Measurements from ENCODE around the gene AP4E1. TPM values are rescaled to one million over a fixed set of nuclear protein-coding genes. Genes with fewer than 3 reads are reported as not detected.
"Not testable (repeated sequence)": the region's sequence is repeated elsewhere in the genome, so short reads cannot be mapped to it uniquely, and the experiment has no call there.

Gene AP4E1
- total RNA-seq, 1 donor from 2014 or later, result 11.0 TPM

- no peak for DNase-seq (ENCODE audit: low spot score)
These were observed 36.2 kb downstream of the AP4E1 start for GRCh38 chr15:50944672-50945071.

GRCh38 chr15:50945725-50946124, 37.2 kb downstream of the AP4E1 start:
- no peak for DNase-seq (ENCODE audit: low spot score)

GRCh38 chr15:50950745-50951144, 42.3 kb downstream of the AP4E1 start:
- DNase-seq (ENCODE audit: low spot score), result not testable (repeated sequence)

- no peak for DNase-seq (ENCODE audit: low spot score)
These were observed 44.8 kb downstream of the AP4E1 start for GRCh38 chr15:50953302-50953701.

- DNase-seq (ENCODE audit: low spot score), result not testable (repeated sequence)
These were observed 46.4 kb downstream of the AP4E1 start for GRCh38 chr15:50954837-50955236.

- DNase-seq (ENCODE audit: low spot score), result no peak
These were observed 51.2 kb downstream of the AP4E1 start for GRCh38 chr15:50959717-50960116.

- DNase-seq (ENCODE audit: low spot score), result no peak
These were observed 55.6 kb downstream of the AP4E1 start for GRCh38 chr15:50964075-50964474.

GRCh38 chr15:50968353-50968752, 59.9 kb downstream of the AP4E1 start:
- no peak for DNase-seq (ENCODE audit: low spot score)

GRCh38 chr15:50970524-50970923, 62.0 kb downstream of the AP4E1 start:
- DNase-seq (ENCODE audit: low spot score), result no peak

GRCh38 chr15:50971115-50971514, 62.6 kb downstream of the AP4E1 start:
- DNase-seq (ENCODE audit: low spot score), result no peak

- DNase-seq (ENCODE audit: low spot score), result no peak
These were observed 63.1 kb downstream of the AP4E1 start for GRCh38 chr15:50971542-50971941.

GRCh38 chr15:50973605-50974004, 65.1 kb downstream of the AP4E1 start:
- no peak for DNase-seq (ENCODE audit: low spot score)

GRCh38 chr15:50977162-50977561, 68.7 kb downstream of the AP4E1 start:
- no peak for DNase-seq (ENCODE audit: low spot score)

- DNase-seq (ENCODE audit: low spot score), result no peak
These were observed 70.1 kb downstream of the AP4E1 start for GRCh38 chr15:50978580-50978979.

- DNase-seq (ENCODE audit: low spot score), result no peak
These were observed 70.6 kb downstream of the AP4E1 start for GRCh38 chr15:50979041-50979440.

GRCh38 chr15:50993598-50993997, 85.1 kb downstream of the AP4E1 start:
- no peak for DNase-seq (ENCODE audit: low spot score)

- no peak for DNase-seq (ENCODE audit: low spot score)
These were observed 88.2 kb downstream of the AP4E1 start for GRCh38 chr15:50996641-50997040.

GRCh38 chr15:50997371-50998051, 89.0 kb downstream of the AP4E1 start:
- no peak for DNase-seq (ENCODE audit: low spot score)

- DNase-seq (ENCODE audit: low spot score), result no peak
These were observed 95.6 kb downstream of the AP4E1 start for GRCh38 chr15:51004103-51004551.

- no peak for DNase-seq (ENCODE audit: low spot score)
These were observed 98.0 kb downstream of the AP4E1 start for GRCh38 chr15:51006336-51006985.

GRCh38 chr15:51007131-51007666, 98.7 kb downstream of the AP4E1 start:
- no peak for DNase-seq (ENCODE audit: low spot score)

- DNase-seq (ENCODE audit: low spot score), result no peak
These were observed 102.7 kb downstream of the AP4E1 start for GRCh38 chr15:51011212-51011611.

GRCh38 chr15:51016615-51017014, 108.1 kb downstream of the AP4E1 start:
- DNase-seq (ENCODE audit: low spot score), result no peak

All from mesenteric fat pad (tissue), 1 donor.